IMR-90 (cell line): ENCODE results near the gene NUMA1. TPM values are rescaled to one million over a fixed set of nuclear protein-coding genes. Genes with fewer than 3 reads are reported as not detected.

ENCODE experiments used
- CTCF ChIP-seq: conservative IDR thresholded peaks from 2 replicates; pipeline ENCODE4 v1.5.1; 2012; ENCODE audit warnings: mild to moderate bottlenecking, low read depth, low read length, improper control_type of control experiment
- FOS ChIP-seq: fragments of 150-350 bp; IDR thresholded peaks from 2 replicates; pipeline ENCODE4 v1.6.1; 2016; ENCODE audit warnings: low read depth, low read length
- USF2 ChIP-seq: fragments of 150-350 bp; IDR thresholded peaks from 2 replicates; pipeline ENCODE4 v1.6.1; 2017; ENCODE audit warnings: mild to moderate bottlenecking, antibody characterized with exemption, low read length, low read depth
- polyA plus RNA-seq, 3 experiments: library from polyadenylated mRNA; depleted of rRNA; stranded (reverse); fragments of >200 nt; gene quantifications; 2 replicates each; pipeline ENCODE4 v1.2.3, GENCODE V29; 2012; ENCODE audit warnings: low replicate concordance in 1 of 3
- total RNA-seq: library from RNA; depleted of rRNA; stranded (reverse); fragments of >200 nt; gene quantifications from 2 replicates; pipeline ENCODE4 v1.2.3, GENCODE V29; 2012

Gene NUMA1
- total and polyA plus RNA-seq, 2 of the 4 experiments (the other 2 are of a cell fraction) = 61.7 to 97.0 TPM

- TF ChIP-seq USF2 (no peak), FOS (no peak), CTCF (no peak)
These were observed 76.6 kb downstream of the NUMA1 start (continued) for GRCh38 chr11:72003776-72004171.
